Occipital lobe (tissue), 2 donors: ENCODE results near the gene CAP1. TPM values are rescaled to one million over a fixed set of nuclear protein-coding genes. Genes with fewer than 3 reads are reported as not detected.

Experiments
- DNase-seq: peaks from one replicate; lab custom pipeline; 2025; lab: John Stamatoyannopoulos, UW
- total RNA-seq: library from RNA; depleted of rRNA; stranded (reverse); fragments of >200 nt; gene quantifications from one replicate; pipeline ENCODE4 v1.2.3, GENCODE V29; 2014

Gene CAP1
- total RNA-seq, 1 donor from 2014 or later = 126 TPM

DNA sequence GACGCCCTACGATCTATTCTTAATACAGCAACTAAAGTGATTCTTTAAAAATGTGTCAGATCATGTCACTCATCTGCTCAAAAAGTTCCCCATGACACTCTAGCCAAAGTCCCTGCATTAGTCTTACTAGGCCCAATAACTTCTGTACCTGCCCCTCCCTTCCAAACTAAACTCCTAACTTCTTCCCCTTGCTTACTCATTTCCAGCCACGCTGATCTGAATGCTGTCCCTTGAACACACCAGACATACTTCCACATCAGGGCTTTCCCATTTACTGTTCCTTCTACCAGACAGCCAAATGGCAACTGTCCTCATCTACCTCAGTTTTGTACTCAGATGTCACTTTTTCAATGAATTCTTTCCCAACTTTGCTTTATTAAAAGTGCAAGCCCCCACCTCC lies 55.3 kb downstream of the CAP1 start:
- DNase-seq = no peak

DNA sequence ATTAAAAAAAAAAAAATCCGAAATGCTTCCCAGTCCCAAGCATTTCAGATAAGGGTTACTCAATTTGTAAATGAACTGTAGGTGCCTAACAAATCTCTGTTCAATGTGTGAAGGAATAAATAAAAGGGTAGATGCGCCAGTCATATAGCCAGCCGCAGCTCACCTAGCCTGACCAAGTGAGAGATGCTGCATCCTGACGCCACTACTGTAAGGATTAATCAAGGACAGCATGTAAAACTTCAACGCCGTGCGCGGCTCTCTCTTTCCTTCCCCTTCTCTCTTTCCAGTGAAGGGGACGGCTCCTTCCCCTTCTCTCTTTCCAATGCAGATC lies 56.1 kb downstream of the CAP1 start:
- no peak for DNase-seq

DNA sequence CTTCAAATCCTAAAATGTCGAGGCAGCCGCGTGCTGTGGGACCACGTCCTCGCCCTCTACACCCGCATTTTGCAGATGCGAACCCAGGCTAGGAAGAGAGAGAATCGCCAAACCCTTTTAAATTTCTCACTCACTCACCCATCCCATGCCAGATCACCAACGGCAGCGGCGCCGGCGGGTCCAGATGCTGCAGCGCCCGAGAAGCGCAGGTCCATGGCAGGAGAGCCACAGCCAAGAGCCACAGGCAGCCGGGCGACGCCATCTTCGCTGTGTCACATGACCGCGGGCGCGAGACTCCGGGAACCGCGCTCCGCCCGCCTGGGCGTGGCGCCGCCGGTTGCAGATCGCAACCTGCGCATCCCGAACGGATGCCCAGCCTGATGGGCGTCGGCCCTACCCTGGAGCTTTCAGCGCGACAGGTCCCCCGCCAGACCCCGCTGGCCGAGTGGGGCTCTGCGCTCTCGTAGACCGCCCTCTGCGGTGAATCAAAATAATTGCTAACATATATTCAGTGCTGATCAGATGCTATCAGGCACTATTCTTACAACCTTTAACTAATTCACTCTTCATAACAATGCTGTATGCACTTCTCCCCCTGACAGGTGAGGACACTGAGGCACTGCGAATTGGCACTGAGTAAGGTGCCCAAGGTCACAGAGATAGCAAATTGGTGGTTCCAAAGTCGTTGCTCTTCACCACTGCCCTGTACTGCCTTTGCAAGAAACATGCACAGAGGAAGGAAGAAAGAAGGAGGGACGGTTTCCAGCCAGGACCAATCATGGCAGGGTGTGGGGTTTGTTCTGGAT lies 56.7 kb downstream of the CAP1 start, which contains the start of gene PPT1:
Gene PPT1 (minus strand): TSS at position 276 of the 806 bp plus-strand sequence. CDS start 14 bp downstream, at position 262.
- peak; percentile 73 for DNase-seq

DNA sequence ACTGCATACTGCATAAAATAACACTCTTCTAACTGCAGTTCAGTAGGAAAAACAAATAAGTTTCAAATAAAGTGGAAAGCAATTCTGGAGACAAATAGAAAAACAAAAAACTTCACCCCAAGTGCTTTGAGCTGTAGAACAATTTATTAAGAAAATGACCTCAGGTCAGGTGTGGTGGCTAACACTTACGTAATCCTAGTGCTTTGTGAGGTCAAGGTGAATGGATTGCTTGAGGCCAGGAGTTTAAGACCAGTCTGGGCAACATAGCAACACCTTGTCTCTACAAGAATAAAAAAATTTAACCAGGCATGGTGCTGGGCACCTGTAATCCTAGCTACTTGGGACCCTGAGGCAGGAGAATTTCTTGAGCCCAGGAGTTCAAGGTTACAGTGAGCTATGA lies 61.5 kb downstream of the CAP1 start:
- no peak for DNase-seq

DNA sequence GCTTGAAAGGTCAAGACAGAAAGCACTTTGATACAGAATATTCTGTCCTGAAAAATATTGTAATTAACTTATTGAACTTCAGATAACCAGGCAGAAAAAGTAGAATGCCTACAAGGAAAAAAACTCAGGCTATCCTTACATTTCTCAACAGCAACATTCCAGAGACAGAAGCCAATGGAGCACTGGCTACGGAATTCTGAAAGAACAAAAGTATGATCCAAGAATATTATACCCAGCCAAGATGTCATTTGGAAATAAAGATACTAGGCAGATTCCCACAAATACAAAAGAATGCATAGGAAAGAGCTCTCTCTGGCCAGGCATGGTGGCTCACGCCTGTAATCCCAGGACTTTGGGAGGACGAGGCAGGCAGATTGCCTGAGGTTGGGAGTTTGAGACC lies 62.4 kb downstream of the CAP1 start:
- no peak for DNase-seq

DNA sequence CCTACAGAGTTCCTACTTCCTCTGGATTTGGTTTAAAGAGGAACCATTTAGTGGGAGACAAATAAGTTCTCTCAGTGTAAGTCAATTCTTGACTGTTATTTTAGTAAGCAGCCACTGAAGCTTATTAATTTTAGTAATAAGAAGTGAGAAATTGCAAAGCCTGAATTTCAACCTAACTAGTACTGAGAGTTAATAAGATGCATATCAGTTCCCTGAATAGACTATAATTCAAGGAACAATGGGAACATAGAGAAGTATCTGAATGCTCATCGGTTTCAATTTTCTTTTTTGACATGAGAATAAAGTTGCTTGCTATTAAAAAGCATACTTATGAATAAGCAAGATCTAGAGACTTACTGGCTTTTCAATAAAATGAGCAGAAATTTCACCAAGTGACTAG lies 64.5 kb downstream of the CAP1 start:
- DNase-seq = no peak

DNA sequence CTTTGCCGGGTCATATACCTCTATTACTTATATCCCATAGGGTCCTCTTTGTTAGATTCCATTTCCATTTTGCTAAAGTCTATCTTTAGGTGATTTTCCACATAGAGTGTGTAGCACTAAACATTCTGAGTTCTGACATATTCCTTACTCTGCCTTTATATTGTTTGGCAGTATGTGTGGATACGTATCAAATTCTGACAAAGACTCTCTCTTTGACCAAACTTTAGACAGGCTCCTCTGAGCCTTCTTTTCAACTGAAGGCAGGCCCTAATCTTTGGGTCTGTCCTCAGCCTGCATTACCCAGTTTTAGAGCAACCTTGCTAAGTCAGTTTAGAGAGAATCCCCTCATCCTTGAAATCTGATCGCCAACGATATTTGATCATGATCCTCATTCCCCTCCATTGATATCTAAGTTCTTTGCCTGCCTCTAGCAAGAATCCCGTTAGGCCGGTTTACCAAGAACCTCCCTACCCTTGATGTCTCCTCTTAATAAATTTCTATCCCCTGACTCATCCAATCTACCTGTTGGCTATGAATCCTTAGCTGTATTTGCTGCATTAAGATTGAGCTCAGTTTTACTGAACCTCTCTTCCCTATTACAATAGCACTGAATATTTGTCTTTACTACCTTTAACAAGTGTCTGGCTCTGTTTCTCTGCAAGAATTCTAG lies 66.9 kb downstream of the CAP1 start:
- no peak for DNase-seq

DNA sequence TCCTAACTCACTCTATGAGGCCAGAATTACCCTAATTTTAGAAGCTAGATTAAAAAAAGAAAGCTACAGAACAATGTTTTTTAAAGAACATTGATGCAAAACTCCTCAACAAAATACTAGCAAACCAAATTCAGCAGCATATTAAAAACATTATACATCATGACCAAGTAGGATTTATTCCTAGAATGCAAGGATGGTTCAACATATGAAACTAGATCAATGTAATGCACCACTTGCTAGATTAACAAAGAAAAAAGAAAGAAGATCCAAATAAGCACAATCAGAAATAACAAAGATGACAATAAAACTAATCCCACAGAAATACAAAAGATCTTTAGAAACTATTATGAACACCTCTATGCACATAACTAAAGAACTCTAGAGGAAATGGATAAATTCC lies 69.9 kb downstream of the CAP1 start:
- DNase-seq = no peak

DNA sequence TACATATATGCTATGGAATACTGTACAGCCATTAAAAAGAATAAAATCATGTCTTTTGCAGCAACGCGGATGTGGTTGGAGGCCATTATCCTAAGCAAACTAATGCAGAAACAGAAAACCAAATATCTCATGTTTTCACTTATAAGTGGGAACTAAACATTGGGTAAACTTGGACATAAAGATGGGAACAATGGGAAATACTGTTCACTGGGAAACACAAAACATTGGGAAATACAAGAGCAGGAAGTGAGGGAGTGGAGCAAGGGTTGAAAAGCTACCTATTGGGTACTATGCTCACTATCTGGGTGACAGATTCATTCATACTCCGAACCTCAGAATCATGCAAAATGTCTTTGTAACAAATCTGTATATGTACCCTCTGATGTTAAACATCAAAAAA lies 73.9 kb downstream of the CAP1 start:
- DNase-seq = no peak

DNA sequence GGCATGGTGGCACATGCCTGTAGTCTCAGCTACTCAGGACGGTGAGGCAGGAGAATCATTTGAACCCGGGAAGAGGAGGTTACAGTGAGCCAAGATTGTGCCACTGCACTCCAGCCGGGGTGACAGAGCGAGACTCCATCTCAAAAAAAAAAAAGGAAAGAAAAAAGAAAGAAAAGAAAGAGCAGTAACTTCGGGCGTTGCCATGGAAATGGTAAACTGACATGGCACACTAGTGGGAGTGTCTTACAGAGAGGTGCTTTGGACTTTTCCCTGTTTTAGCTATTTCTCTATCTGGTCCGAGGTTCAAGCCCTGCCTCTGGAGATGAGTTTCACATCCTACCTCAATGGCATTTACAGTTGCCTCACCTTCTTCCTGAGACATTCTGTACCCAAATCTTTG lies 79.6 kb downstream of the CAP1 start:
- no peak for DNase-seq

Other genes with a start within 250 kb of the CAP1 start
- 42.7 TPM for gene TRIT1, start 157.2 kb upstream of the CAP1 start, total RNA-seq
- 12.5 TPM for gene MYCL, start 138.8 kb upstream of the CAP1 start, total RNA-seq
- 18.4 TPM for gene MFSD2A, start 85.6 kb upstream of the CAP1 start, total RNA-seq
- 41.0 TPM for gene PPT1, start 56.5 kb downstream of the CAP1 start, total RNA-seq
- gene RLF, start 120.7 kb downstream of the CAP1 start, total RNA-seq = 101 TPM
- not detected for gene TMCO2, start 207.2 kb downstream of the CAP1 start, total RNA-seq
- gene ZMPSTE24, start 217.5 kb downstream of the CAP1 start, total RNA-seq = 51.0 TPM